BLaER1 (cell line): ENCODE measurements around the gene FBXO48.

Source experiments
- H3K27ac ChIP-seq: shearing (Covaris generic); formaldehyde crosslinking; 2 replicates; pipeline ENCODE4 v1.8.1; 2022
- H3K27me3 ChIP-seq: shearing (Covaris generic); formaldehyde crosslinking; 2 replicates; pipeline ENCODE4 v1.8.1; 2022
- H3K36me3 ChIP-seq: shearing (Covaris generic); formaldehyde crosslinking; 2 replicates; pipeline ENCODE4 v1.8.1; 2022
- H3K4me1 ChIP-seq: shearing (Covaris generic); formaldehyde crosslinking; 2 replicates; pipeline ENCODE4 v1.8.1; 2022
- H3K4me2 ChIP-seq: shearing (Covaris generic); formaldehyde crosslinking; 2 replicates; pipeline ENCODE4 v1.8.1; 2022
- H3K4me3 ChIP-seq: shearing (Covaris generic); formaldehyde crosslinking; 2 replicates; pipeline ENCODE4 v1.8.1; 2022
- H3K9ac ChIP-seq: shearing (Covaris generic); formaldehyde crosslinking; 2 replicates; pipeline ENCODE4 v1.8.1; 2022
- H3K9me3 ChIP-seq: shearing (Covaris generic); formaldehyde crosslinking; 2 replicates; pipeline ENCODE4 v1.8.1; 2022
- H4K20me1 ChIP-seq: shearing (Covaris generic); formaldehyde crosslinking; 2 replicates; pipeline ENCODE4 v1.8.1; 2022
- Cebpa-rat ChIP-seq: shearing (Covaris generic); IDR thresholded peaks from 2 replicates; pipeline ENCODE4 v1.8.1; 2022

The FBXO48 gene

GRCh38 chr2:68416081-68416675 lies 50.9 kb downstream of the FBXO48 start:
- Histone ChIP-seq H3K9me3 (peaks cover 14% of the 10 kb centered on the region), H4K20me1 (no peaks in the 10 kb centered on the region), H3K4me1 (peaks cover 67% of the 10 kb centered on the region), H3K4me2 (no peak overlapping the region), H3K36me3 (no peaks in the 10 kb centered on the region), H3K27ac (no peak overlapping the region), H3K9ac (no peak overlapping the region), H3K27me3 (no peaks in the 10 kb centered on the region), H3K4me3 (no peak overlapping the region)
- no peak for TF ChIP-seq Cebpa-rat

- H4K20me1 ChIP-seq, result no peaks in the 10 kb centered on the region
- H3K4me2 ChIP-seq, result no peak overlapping the region
- no peak overlapping the region for H3K27ac ChIP-seq
- H3K27me3 ChIP-seq, result no peaks in the 10 kb centered on the region
- H3K4me1 ChIP-seq, result peaks cover 71% of the 10 kb centered on the region
- H3K9me3 ChIP-seq, result peaks cover 14% of the 10 kb centered on the region
- H3K9ac ChIP-seq, result no peak overlapping the region
- no peak for TF ChIP-seq Cebpa-rat
- no peak overlapping the region for H3K4me3 ChIP-seq
- H3K36me3 ChIP-seq, result no peaks in the 10 kb centered on the region
Observed at GRCh38 chr2:68415521-68415920, 51.6 kb downstream of the FBXO48 start.

GRCh38 chr2:68414876-68415275 lies 52.2 kb downstream of the FBXO48 start:
- H3K4me1 ChIP-seq, result peaks cover 72% of the 10 kb centered on the region
- TF ChIP-seq Cebpa-rat, result no peak

GRCh38 chr2:68414452-68414851 lies 52.6 kb downstream of the FBXO48 start:
- H4K20me1 ChIP-seq, result no peaks in the 10 kb centered on the region

More at GRCh38 chr2:68414876-68415275, 52.2 kb downstream of the FBXO48 start:
- Histone ChIP-seq H3K36me3 (no peaks in the 10 kb centered on the region), H3K27ac (no peak overlapping the region), H4K20me1 (no peaks in the 10 kb centered on the region), H3K4me3 (no peak overlapping the region), H3K27me3 (no peaks in the 10 kb centered on the region), H3K4me2 (0 out of 2 replicates have a peak overlapping the region, but pooled peaks have one; percentile 1), H3K9me3 (peaks cover 14% of the 10 kb centered on the region), H3K9ac (no peak overlapping the region)

GRCh38 chr2:68413466-68413865 lies 53.6 kb downstream of the FBXO48 start:
- Histone ChIP-seq H3K36me3 (no peaks in the 10 kb centered on the region), H3K4me3 (no peak overlapping the region), H3K27me3 (no peaks in the 10 kb centered on the region), H3K27ac (peak overlapping the region; percentile 69), H3K9ac (no peak overlapping the region), H3K4me1 (peaks cover 73% of the 10 kb centered on the region), H3K4me2 (peak overlapping the region; percentile 76; the same call in 1 of the 2 replicates), H3K9me3 (peaks cover 23% of the 10 kb centered on the region), H4K20me1 (no peaks in the 10 kb centered on the region)
- TF ChIP-seq Cebpa-rat, result no peak

More at GRCh38 chr2:68414452-68414851, 52.6 kb downstream of the FBXO48 start:
- H3K4me2 ChIP-seq, result no peak overlapping the region
- peaks cover 15% of the 10 kb centered on the region for H3K9me3 ChIP-seq
- H3K27me3 ChIP-seq, result no peaks in the 10 kb centered on the region
- H3K36me3 ChIP-seq, result no peaks in the 10 kb centered on the region
- no peak for TF ChIP-seq Cebpa-rat
- H3K4me3 ChIP-seq, result no peak overlapping the region
- no peak overlapping the region for H3K9ac ChIP-seq
- H3K4me1 ChIP-seq, result peaks cover 77% of the 10 kb centered on the region
- H3K27ac ChIP-seq, result no peak overlapping the region

- Histone ChIP-seq H3K4me3 (peak overlapping the region; percentile 25; the same call in 1 of the 2 replicates), H3K9ac (peak overlapping the region; percentile 73), H3K27me3 (no peaks in the 10 kb centered on the region), H3K9me3 (peaks cover 27% of the 10 kb centered on the region), H3K27ac (peak overlapping the region; percentile 81), H3K36me3 (no peaks in the 10 kb centered on the region), H3K4me1 (peaks cover 61% of the 10 kb centered on the region), H4K20me1 (no peaks in the 10 kb centered on the region), H3K4me2 (peak overlapping the region; percentile 76)
- TF ChIP-seq Cebpa-rat, result no peak
Observed at GRCh38 chr2:68412127-68412819, 54.8 kb downstream of the FBXO48 start.

- peak overlapping the region; percentile 76 for H3K4me2 ChIP-seq
- TF ChIP-seq Cebpa-rat, result 0 out of 2 replicates have a peak, but pooled peaks have one; percentile 42
- H3K36me3 ChIP-seq, result no peaks in the 10 kb centered on the region
- H3K9me3 ChIP-seq, result peaks cover 28% of the 10 kb centered on the region
- peak overlapping the region; percentile 73 for H3K9ac ChIP-seq
- H3K4me1 ChIP-seq, result peaks cover 61% of the 10 kb centered on the region
- H3K4me3 ChIP-seq, result peak overlapping the region; percentile 25; the same call in 1 of the 2 replicates
- peak overlapping the region; percentile 81 for H3K27ac ChIP-seq
- H3K27me3 ChIP-seq, result no peaks in the 10 kb centered on the region
- H4K20me1 ChIP-seq, result no peaks in the 10 kb centered on the region
Observed at GRCh38 chr2:68411397-68412126, 55.5 kb downstream of the FBXO48 start.
